ENCODE results near the gene RAD51B. TPM values are rescaled to one million over a fixed set of nuclear protein-coding genes. Genes with fewer than 3 reads are reported as not detected.
A peak's percentile ranks its signal among the peaks of the same experiment; 100 is the strongest.

The RAD51B gene
- total RNA-seq, 1 experiment from 2014 or later = 14.2 TPM

DNA sequence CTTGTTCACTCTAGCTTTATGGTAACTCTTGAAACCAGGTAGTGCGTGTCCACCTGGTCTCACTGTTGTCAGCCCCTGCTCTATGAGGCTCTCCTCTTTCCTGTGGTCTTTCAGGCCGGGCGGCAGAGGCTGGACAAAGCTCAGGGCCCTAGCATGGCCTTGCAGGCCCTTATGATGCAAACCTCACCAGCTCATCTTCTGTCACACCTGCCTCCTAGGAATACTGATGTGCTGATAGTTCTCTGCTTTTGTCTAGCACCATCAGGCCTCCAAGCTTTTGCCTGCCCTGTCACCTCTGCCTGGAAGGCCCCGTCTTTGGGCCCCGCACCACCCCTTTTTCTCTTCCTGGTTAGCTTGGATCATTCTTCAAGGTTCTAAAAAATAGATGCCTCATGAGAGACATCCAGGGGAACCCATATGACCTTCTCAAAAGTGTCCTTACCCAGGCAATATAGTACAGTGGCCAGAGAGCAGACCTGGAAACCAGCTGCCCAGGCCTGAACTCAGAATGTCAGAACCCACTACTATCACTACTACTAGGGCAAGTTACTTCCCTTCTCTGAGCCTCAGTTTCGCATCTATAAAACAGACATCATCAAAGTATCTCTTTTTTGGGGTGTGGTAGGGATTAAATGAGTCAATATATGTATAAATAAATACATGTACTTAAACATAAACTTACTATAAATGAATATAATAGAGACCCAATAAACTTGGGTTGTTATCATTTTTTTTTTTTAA lies 881.6 kb downstream of the RAD51B start:
- ChIA-PET POLR2A (interaction anchor here (0.6 kb wide), 1 partner anchor 166 kb away, joined by 3 read pairs; no protein-coding TSS in a partner anchor), CTCF (interaction anchor here (0.6 kb wide), 1 partner anchor 92 kb away, joined by 3 read pairs; the partner anchor contains the start of gene ZFP36L1)
- no peak for ATAC-seq
- peaks cover 17% of the 10 kb centered on the region for H3K9me3 Mint-ChIP-seq
- no peak overlapping the region for H3K27ac Mint-ChIP-seq
- H3K4me3 Mint-ChIP-seq = no peak overlapping the region
- no peaks in the 10 kb centered on the region; the same call in 1 of the 2 replicates for H3K4me1 Mint-ChIP-seq
- TF ChIP-seq ZNF423 (CRISPR knock-in tag; IDR thresholded peaks at IDR 0.05) = no peak
- TF ChIP-seq, protein P1, sequence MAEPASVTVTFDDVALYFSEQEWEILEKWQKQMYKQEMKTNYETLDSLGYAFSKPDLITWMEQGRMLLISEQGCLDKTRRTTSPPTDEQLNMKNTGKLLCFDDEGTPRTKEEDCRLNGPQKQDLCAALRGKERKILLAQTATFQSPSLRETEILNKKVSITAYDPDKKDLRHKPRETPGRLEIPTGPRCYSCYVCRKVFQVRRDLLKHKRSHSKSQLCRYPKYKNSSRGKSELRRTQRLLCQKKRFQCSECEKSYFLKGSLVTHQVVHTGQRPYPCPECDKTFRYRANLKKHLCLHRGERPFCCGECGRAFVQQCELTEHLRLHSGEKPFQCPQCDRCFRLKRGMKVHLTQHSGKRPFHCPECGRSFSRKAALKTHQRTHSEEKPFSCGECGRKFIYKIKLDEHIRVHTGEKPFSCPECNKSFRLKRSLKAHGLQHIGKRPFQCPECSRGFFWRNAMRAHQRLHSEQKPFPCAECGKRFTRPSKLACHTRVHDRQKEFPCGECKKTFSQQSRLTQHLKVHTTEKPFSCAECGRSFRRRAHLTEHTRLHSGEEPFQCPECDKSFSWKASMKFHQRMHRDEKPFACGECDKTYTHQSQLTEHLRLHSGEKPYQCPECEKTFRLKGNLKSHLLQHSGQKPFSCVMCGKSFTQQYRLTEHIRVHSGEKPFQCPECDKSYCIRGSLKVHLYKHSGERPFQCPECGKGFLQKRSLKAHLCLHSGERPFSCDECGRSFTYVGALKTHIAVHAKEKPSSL (CRISPR knock-in tag; conservative IDR thresholded peaks at IDR 0.05) = no peak
- TF ChIP-seq GRHL2 (CRISPR knock-in tag; IDR thresholded peaks at IDR 0.05; ENCODE audit: insufficient replicate concordance, severe bottlenecking) = no peak
- peaks cover 10% of the 10 kb centered on the region; the same call in 1 of the 2 replicates for H3K36me3 Mint-ChIP-seq
- no peak for DNase-seq (ENCODE audit: low spot score)
- no peaks in the 10 kb centered on the region; the same call in 1 of the 2 replicates for H3K27me3 Mint-ChIP-seq (ENCODE audit: low read depth)

- no peaks in the 10 kb centered on the region; the same call in 1 of the 2 replicates for H3K4me1 Mint-ChIP-seq
- no peak for DNase-seq (ENCODE audit: low spot score)
- no peaks in the 10 kb centered on the region; the same call in 1 of the 2 replicates for H3K27me3 Mint-ChIP-seq (ENCODE audit: low read depth)
- no peak for ATAC-seq
- H3K9me3 Mint-ChIP-seq = peaks cover 17% of the 10 kb centered on the region
- CTCF ChIA-PET = interaction anchor here (1.1 kb wide), 1 partner anchor 13 kb away, joined by 4 read pairs; no protein-coding TSS in a partner anchor
- no peak overlapping the region for H3K27ac Mint-ChIP-seq
- no peak overlapping the region for H3K4me3 Mint-ChIP-seq
- TF ChIP-seq NFATC4 (CRISPR knock-in tag; IDR thresholded peaks at IDR 0.05) (no peak), MXD4 (CRISPR knock-in tag; IDR thresholded peaks at IDR 0.05; ENCODE audit: borderline replicate concordance) (no peak)
- TF ChIP-seq, protein P2, sequence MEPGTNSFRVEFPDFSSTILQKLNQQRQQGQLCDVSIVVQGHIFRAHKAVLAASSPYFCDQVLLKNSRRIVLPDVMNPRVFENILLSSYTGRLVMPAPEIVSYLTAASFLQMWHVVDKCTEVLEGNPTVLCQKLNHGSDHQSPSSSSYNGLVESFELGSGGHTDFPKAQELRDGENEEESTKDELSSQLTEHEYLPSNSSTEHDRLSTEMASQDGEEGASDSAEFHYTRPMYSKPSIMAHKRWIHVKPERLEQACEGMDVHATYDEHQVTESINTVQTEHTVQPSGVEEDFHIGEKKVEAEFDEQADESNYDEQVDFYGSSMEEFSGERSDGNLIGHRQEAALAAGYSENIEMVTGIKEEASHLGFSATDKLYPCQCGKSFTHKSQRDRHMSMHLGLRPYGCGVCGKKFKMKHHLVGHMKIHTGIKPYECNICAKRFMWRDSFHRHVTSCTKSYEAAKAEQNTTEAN (CRISPR knock-in tag; IDR thresholded peaks at IDR 0.05) = no peak
- POLR2A ChIA-PET = interaction anchor here (0.5 kb wide), 1 partner anchor 86 kb away, joined by 3 read pairs; no protein-coding TSS in a partner anchor
- peaks cover 10% of the 10 kb centered on the region; the same call in 1 of the 2 replicates for H3K36me3 Mint-ChIP-seq
Measured at GRCh38 chr14:68702135-68702534, 882.6 kb downstream of the RAD51B start.

- POLR2A ChIA-PET = interaction anchor here (0.5 kb wide), 1 partner anchor 86 kb away, joined by 3 read pairs; no protein-coding TSS in a partner anchor
- no peaks in the 10 kb centered on the region; the same call in 1 of the 2 replicates for H3K4me1 Mint-ChIP-seq
Measured at GRCh38 chr14:68702578-68702977, 883.0 kb downstream of the RAD51B start.

More at GRCh38 chr14:68702578-68702977, 883.0 kb downstream of the RAD51B start:
- Mint-ChIP-seq H3K27me3 (ENCODE audit: low read depth) (no peaks in the 10 kb centered on the region; the same call in 1 of the 2 replicates), H3K4me3 (no peak overlapping the region), H3K27ac (no peak overlapping the region), H3K9me3 (peaks cover 17% of the 10 kb centered on the region), H3K36me3 (peaks cover 10% of the 10 kb centered on the region; the same call in 1 of the 2 replicates)
- CTCF ChIA-PET = interaction anchor here (0.5 to 1.1 kb wide), 3 partner anchors 13 to 707 kb away, joined by 3 to 4 read pairs (median 3); no protein-coding TSS in a partner anchor
- DNase-seq (ENCODE audit: low spot score) = no peak
- TF ChIP-seq, protein P3, sequence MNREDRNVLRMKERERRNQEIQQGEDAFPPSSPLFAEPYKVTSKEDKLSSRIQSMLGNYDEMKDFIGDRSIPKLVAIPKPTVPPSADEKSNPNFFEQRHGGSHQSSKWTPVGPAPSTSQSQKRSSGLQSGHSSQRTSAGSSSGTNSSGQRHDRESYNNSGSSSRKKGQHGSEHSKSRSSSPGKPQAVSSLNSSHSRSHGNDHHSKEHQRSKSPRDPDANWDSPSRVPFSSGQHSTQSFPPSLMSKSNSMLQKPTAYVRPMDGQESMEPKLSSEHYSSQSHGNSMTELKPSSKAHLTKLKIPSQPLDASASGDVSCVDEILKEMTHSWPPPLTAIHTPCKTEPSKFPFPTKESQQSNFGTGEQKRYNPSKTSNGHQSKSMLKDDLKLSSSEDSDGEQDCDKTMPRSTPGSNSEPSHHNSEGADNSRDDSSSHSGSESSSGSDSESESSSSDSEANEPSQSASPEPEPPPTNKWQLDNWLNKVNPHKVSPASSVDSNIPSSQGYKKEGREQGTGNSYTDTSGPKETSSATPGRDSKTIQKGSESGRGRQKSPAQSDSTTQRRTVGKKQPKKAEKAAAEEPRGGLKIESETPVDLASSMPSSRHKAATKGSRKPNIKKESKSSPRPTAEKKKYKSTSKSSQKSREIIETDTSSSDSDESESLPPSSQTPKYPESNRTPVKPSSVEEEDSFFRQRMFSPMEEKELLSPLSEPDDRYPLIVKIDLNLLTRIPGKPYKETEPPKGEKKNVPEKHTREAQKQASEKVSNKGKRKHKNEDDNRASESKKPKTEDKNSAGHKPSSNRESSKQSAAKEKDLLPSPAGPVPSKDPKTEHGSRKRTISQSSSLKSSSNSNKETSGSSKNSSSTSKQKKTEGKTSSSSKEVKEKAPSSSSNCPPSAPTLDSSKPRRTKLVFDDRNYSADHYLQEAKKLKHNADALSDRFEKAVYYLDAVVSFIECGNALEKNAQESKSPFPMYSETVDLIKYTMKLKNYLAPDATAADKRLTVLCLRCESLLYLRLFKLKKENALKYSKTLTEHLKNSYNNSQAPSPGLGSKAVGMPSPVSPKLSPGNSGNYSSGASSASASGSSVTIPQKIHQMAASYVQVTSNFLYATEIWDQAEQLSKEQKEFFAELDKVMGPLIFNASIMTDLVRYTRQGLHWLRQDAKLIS (CRISPR knock-in tag; IDR thresholded peaks at IDR 0.05; ENCODE audit: borderline replicate concordance) = no peak
- TF ChIP-seq USF2 (CRISPR knock-in tag; IDR thresholded peaks at IDR 0.05) = no peak
- TF ChIP-seq JAZF1 (CRISPR knock-in tag; IDR thresholded peaks at IDR 0.05) = no peak
- no peak for TF ChIP-seq STAT6 (CRISPR knock-in tag; conservative IDR thresholded peaks at IDR 0.05; ENCODE audit: low read depth)
- TF ChIP-seq ZNF219 (CRISPR knock-in tag; IDR thresholded peaks at IDR 0.05; ENCODE audit: borderline replicate concordance) = no peak
- no peak for TF ChIP-seq ZNF416 (CRISPR knock-in tag; IDR thresholded peaks at IDR 0.05)
- TF ChIP-seq, protein P4, sequence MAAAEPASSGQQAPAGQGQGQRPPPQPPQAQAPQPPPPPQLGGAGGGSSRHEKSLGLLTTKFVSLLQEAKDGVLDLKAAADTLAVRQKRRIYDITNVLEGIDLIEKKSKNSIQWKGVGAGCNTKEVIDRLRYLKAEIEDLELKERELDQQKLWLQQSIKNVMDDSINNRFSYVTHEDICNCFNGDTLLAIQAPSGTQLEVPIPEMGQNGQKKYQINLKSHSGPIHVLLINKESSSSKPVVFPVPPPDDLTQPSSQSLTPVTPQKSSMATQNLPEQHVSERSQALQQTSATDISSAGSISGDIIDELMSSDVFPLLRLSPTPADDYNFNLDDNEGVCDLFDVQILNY (CRISPR knock-in tag; IDR thresholded peaks at IDR 0.05) = no peak
- no peak for TF ChIP-seq NR2C2 (CRISPR knock-in tag; IDR thresholded peaks at IDR 0.05)
- no peak for TF ChIP-seq ZNF121 (CRISPR knock-in tag; IDR thresholded peaks at IDR 0.05)
- 0 out of 2 replicates have a peak, but pooled peaks have one; percentile 28 for ATAC-seq
